Osteoblast (primary cell): ENCODE data around the gene GPR132. TPM values are rescaled to one million over a fixed set of nuclear protein-coding genes. Genes with fewer than 3 reads are reported as not detected.
A peak's percentile ranks its signal among the peaks of the same experiment; 100 is the strongest.

ENCODE experiments used
- DNase-seq: peaks from one replicate; pipeline ENCODE4 v3.0.0; 2011; ENCODE audit warnings: low spot score, mixed read lengths; ENCODE audit not compliant: insufficient read length; ENCODE audit errors: missing footprints
- H2AFZ ChIP-seq: 2 replicates; pipeline ENCODE4 v1.6.0; 2011; ENCODE audit warnings: mild to moderate bottlenecking, low read length
- H3K27ac ChIP-seq: 2 replicates; pipeline ENCODE4 v1.5.1; 2011; ENCODE audit warnings: mild to moderate bottlenecking, low read depth, low read length, moderate library complexity
- H3K27me3 ChIP-seq: 2 replicates; pipeline ENCODE4 v1.6.0; 2012; ENCODE audit warnings: mild to moderate bottlenecking, control low read depth, inconsistent platforms, low read length, moderate library complexity; ENCODE audit not compliant: insufficient read depth
- H3K36me3 ChIP-seq: 2 replicates; pipeline ENCODE4 v1.5.1; 2011; ENCODE audit warnings: mild to moderate bottlenecking, low read length, control low read depth, moderate library complexity; ENCODE audit not compliant: insufficient read depth
- H3K4me1 ChIP-seq: 2 replicates; pipeline ENCODE4 v1.5.1; 2011; ENCODE audit warnings: mild to moderate bottlenecking, low read length, control low read depth, moderate library complexity; ENCODE audit not compliant: insufficient read depth
- H3K4me2 ChIP-seq: 2 replicates; pipeline ENCODE4 v1.6.0; 2011; ENCODE audit warnings: mild to moderate bottlenecking, low read length; ENCODE audit not compliant: insufficient read depth
- H3K4me3 ChIP-seq: fragments of 200-600 bp; sonication (generic); 3 replicates; pipeline ENCODE4 v1.5.1; 2012; ENCODE audit warnings: mild to moderate bottlenecking, low read length, inconsistent platforms; ENCODE audit not compliant: insufficient read depth
- H3K79me2 ChIP-seq: 2 replicates; pipeline ENCODE4 v1.6.0; 2012; ENCODE audit warnings: mild to moderate bottlenecking, low read length, control low read depth, inconsistent platforms; ENCODE audit not compliant: insufficient read depth
- H3K9me3 ChIP-seq: 2 replicates; pipeline ENCODE4 v1.5.1; 2011; ENCODE audit warnings: low read depth, low read length, control low read depth
- H4K20me1 ChIP-seq: 2 replicates; pipeline ENCODE4 v1.6.0; 2012; ENCODE audit warnings: mild to moderate bottlenecking, low read length, control low read depth; ENCODE audit not compliant: insufficient read depth
- CTCF ChIP-seq: IDR thresholded peaks from 2 replicates; pipeline ENCODE4 v1.5.1; 2011; ENCODE audit warnings: mild to moderate bottlenecking, low read depth, low read length, moderate library complexity; ENCODE audit errors: extremely low read depth
- total RNA-seq: library from RNA; depleted of rRNA; stranded (reverse); fragments of >200 nt; gene quantifications from 2 replicates; pipeline ENCODE4 v1.2.3, GENCODE V29; 2012

Gene GPR132
- total RNA-seq, 1 donor: under 0.01 TPM

GRCh38 chr14:105072892-105073719 lies 7.9 kb upstream of the GPR132 start:
- no peak overlapping the region for H2AFZ ChIP-seq
- DNase-seq: peak; percentile 82
- no peak for TF ChIP-seq CTCF
- peaks cover 3% of the 10 kb centered on the region for H4K20me1 ChIP-seq
- H3K27ac ChIP-seq: no peak overlapping the region
- no peak overlapping the region for H3K4me3 ChIP-seq
- H3K79me2 ChIP-seq: no peaks in the 10 kb centered on the region
- H3K36me3 ChIP-seq: no peaks in the 10 kb centered on the region
- H3K9me3 ChIP-seq: no peaks in the 10 kb centered on the region
- H3K27me3 ChIP-seq: peaks cover 16% of the 10 kb centered on the region
- H3K4me2 ChIP-seq: no peak overlapping the region
- no peaks in the 10 kb centered on the region for H3K4me1 ChIP-seq

GRCh38 chr14:105072381-105072861 lies 7.2 kb upstream of the GPR132 start:
- Histone ChIP-seq H2AFZ (no peak overlapping the region), H3K79me2 (no peaks in the 10 kb centered on the region), H3K27ac (no peak overlapping the region), H3K4me3 (no peak overlapping the region), H3K4me2 (no peak overlapping the region), H3K4me1 (peaks cover 1% of the 10 kb centered on the region), H3K9me3 (no peaks in the 10 kb centered on the region), H3K36me3 (no peaks in the 10 kb centered on the region), H4K20me1 (no peaks in the 10 kb centered on the region), H3K27me3 (peaks cover 16% of the 10 kb centered on the region)
- TF ChIP-seq CTCF: no peak
- DNase-seq: peak; percentile 78

- H3K4me3 ChIP-seq: no peak overlapping the region
- H3K9me3 ChIP-seq: no peaks in the 10 kb centered on the region
- no peak for DNase-seq
- no peaks in the 10 kb centered on the region for H3K36me3 ChIP-seq
- H4K20me1 ChIP-seq: no peaks in the 10 kb centered on the region
- no peak for TF ChIP-seq CTCF
- no peaks in the 10 kb centered on the region for H3K79me2 ChIP-seq
- no peak overlapping the region for H3K4me2 ChIP-seq
- peaks cover 6% of the 10 kb centered on the region for H3K4me1 ChIP-seq
- H3K27ac ChIP-seq: no peak overlapping the region
- H2AFZ ChIP-seq: no peak overlapping the region
- H3K27me3 ChIP-seq: peaks cover 16% of the 10 kb centered on the region
Observed at GRCh38 chr14:105071942-105072341, 6.7 kb upstream of the GPR132 start.

GRCh38 chr14:105071326-105071725 lies 6.1 kb upstream of the GPR132 start:
- DNase-seq: no peak
- H3K9me3 ChIP-seq: no peaks in the 10 kb centered on the region
- H3K4me1 ChIP-seq: peaks cover 6% of the 10 kb centered on the region
- H4K20me1 ChIP-seq: no peaks in the 10 kb centered on the region
- no peak overlapping the region for H3K4me2 ChIP-seq
- H3K27ac ChIP-seq: no peak overlapping the region
- H3K4me3 ChIP-seq: no peak overlapping the region
- peaks cover 16% of the 10 kb centered on the region for H3K27me3 ChIP-seq
- no peak overlapping the region for H2AFZ ChIP-seq
- TF ChIP-seq CTCF: no peak
- H3K36me3 ChIP-seq: no peaks in the 10 kb centered on the region
- H3K79me2 ChIP-seq: no peaks in the 10 kb centered on the region
